ENCODE results near the gene DAB2IP.

DAB2IP gene

GRCh38 chr9:121682201-121682600 lies 30.8 kb downstream of the DAB2IP start:
- POLR2A ChIA-PET (ENCODE audit: low non-redundant PET) = no interaction called here
- no peak for TF ChIP-seq CTCF (conservative IDR thresholded peaks at IDR 0.05; ENCODE audit: low read depth)
- CTCF ChIA-PET = interaction anchor here (2.7 kb wide), 1 partner anchor 136 kb away, joined by 15 read pairs; no protein-coding TSS in a partner anchor

GRCh38 chr9:121682926-121683515 lies 31.6 kb downstream of the DAB2IP start:
- no peak for TF ChIP-seq CTCF (conservative IDR thresholded peaks at IDR 0.05; ENCODE audit: low read depth)
- no peak for DNase-seq (ENCODE audit: low spot score)
- ChIA-PET CTCF (interaction anchor here (0.5 to 2.7 kb wide), 7 partner anchors 12 to 416 kb away, joined by 3 to 15 read pairs (median 4); no protein-coding TSS in a partner anchor), POLR2A (ENCODE audit: low non-redundant PET) (no interaction called here)
- H3K27ac ChIP-seq = no peak overlapping the region

More at GRCh38 chr9:121682201-121682600, 30.8 kb downstream of the DAB2IP start:
- DNase-seq (ENCODE audit: low spot score) = peak; percentile 35
- H3K27ac ChIP-seq = no peak overlapping the region

- no peak for DNase-seq (ENCODE audit: low spot score)
- no peak for TF ChIP-seq CTCF (conservative IDR thresholded peaks at IDR 0.05; ENCODE audit: low read depth)
- no peak overlapping the region for H3K27ac ChIP-seq
- ChIA-PET POLR2A (ENCODE audit: low non-redundant PET) (no interaction called here), CTCF (interaction anchor here (0.5 to 2.7 kb wide), 14 partner anchors 9 to 1338 kb away, joined by 3 to 15 read pairs (median 4); no protein-coding TSS in a partner anchor)
These were observed 32.2 kb downstream of the DAB2IP start for GRCh38 chr9:121683652-121684051.

GRCh38 chr9:121684381-121685145 lies 33.1 kb downstream of the DAB2IP start:
- POLR2A ChIA-PET (ENCODE audit: low non-redundant PET) = interaction anchor here (0.5 kb wide), 1 partner anchor 136 kb away, joined by 5 read pairs; no protein-coding TSS in a partner anchor
- no peak overlapping the region for H3K27ac ChIP-seq
- TF ChIP-seq CTCF (conservative IDR thresholded peaks at IDR 0.05; ENCODE audit: low read depth) = no peak; the same call in 1 of the 2 replicates
- DNase-seq (ENCODE audit: low spot score) = no peak
- CTCF ChIA-PET = interaction anchor here (0.5 to 2.7 kb wide), 14 partner anchors 8 to 1337 kb away, joined by 3 to 15 read pairs (median 4); no protein-coding TSS in a partner anchor

- no peak for TF ChIP-seq CTCF (conservative IDR thresholded peaks at IDR 0.05; ENCODE audit: low read depth)
- no peak for DNase-seq (ENCODE audit: low spot score)
- H3K27ac ChIP-seq = no peak overlapping the region
- ChIA-PET CTCF (interaction anchor here (1.2 to 1.5 kb wide), 2 partner anchors 11 to 134 kb away, joined by 6 to 8 read pairs; no protein-coding TSS in a partner anchor), POLR2A (ENCODE audit: low non-redundant PET) (interaction anchor here (0.5 kb wide), 1 partner anchor 136 kb away, joined by 5 read pairs; no protein-coding TSS in a partner anchor)
These were observed 33.8 kb downstream of the DAB2IP start for GRCh38 chr9:121685146-121685794.

- no peak overlapping the region; the same call in 1 of the 2 replicates for H3K27ac ChIP-seq
- TF ChIP-seq CTCF (conservative IDR thresholded peaks at IDR 0.05; ENCODE audit: low read depth) = no peak
- ChIA-PET POLR2A (ENCODE audit: low non-redundant PET) (no interaction called here), CTCF (interaction anchor here (0.6 to 1.5 kb wide), 3 partner anchors 12 to 135 kb away, joined by 3 to 8 read pairs (median 6); no protein-coding TSS in a partner anchor)
- DNase-seq (ENCODE audit: low spot score) = no peak
These were observed 34.5 kb downstream of the DAB2IP start for GRCh38 chr9:121685795-121686377.

All from RWPE1 (cell line).